IMR-90 (cell line): ENCODE results near the gene TPST1. TPM values are rescaled to one million over a fixed set of nuclear protein-coding genes. Genes with fewer than 3 reads are reported as not detected.

ENCODE experiments used
- ATAC-seq: fragments of 200-7000 bp; cut with Tn5 transposase; 2 replicates; pipeline ENCODE4 v1.9.1; 2020; ENCODE audit warnings: low read depth, mild to moderate bottlenecking, moderate library complexity
- BruUV-seq: library from RNA; stranded (reverse); fragments of 400-500 nt; replicated peaks from 2 replicates; lab custom pipeline; 2021; lab: Mats Ljungman, UMichigan
- CTCF ChIA-PET: fragments of 300-600 bp; formaldehyde crosslinking; extraction: SDS; loops from one replicate; lab custom pipeline; 2021; ENCODE audit warnings: antibody characterized with exemption; lab: Yijun Ruan, JAX
- POLR2A ChIA-PET: fragments of 300-600 bp; sonication (Branson Sonifier 250); formaldehyde crosslinking; loops from one replicate; lab custom pipeline; 2022; ENCODE audit warnings: antibody characterized with exemption; ENCODE audit not compliant: unreplicated experiment; lab: Charles Lee
- DNase-seq: peaks from one replicate; pipeline ENCODE4 v3.0.0; 2013
- H2AFZ ChIP-seq: replicated peaks from 2 replicates; pipeline ENCODE3; 2013; ENCODE audit warnings: low read length, mild to moderate bottlenecking; ENCODE audit not compliant: poor library complexity
- H2AK5ac ChIP-seq: 2 replicates; pipeline ENCODE4 v1.6.1; 2013; ENCODE audit warnings: low read depth, low read length, inconsistent platforms
- H2AK9ac ChIP-seq: replicated peaks from 2 replicates; pipeline ENCODE3; 2013; ENCODE audit warnings: mild to moderate bottlenecking, low read depth, low read length, moderate library complexity; ENCODE audit not compliant: poor library complexity
- H2BK120ac ChIP-seq: 2 replicates; pipeline ENCODE4 v1.6.1; 2013; ENCODE audit warnings: low read depth, low read length, inconsistent platforms
- H2BK15ac ChIP-seq: 3 replicates; pipeline ENCODE4 v1.6.1; 2013; ENCODE audit warnings: low read depth, low read length, inconsistent platforms
- H2BK20ac ChIP-seq: 2 replicates; pipeline ENCODE4 v1.6.1; 2013; ENCODE audit warnings: low read depth, mild to moderate bottlenecking, inconsistent platforms, low read length, moderate library complexity
- H2BK5ac ChIP-seq: 2 replicates; pipeline ENCODE4 v1.6.1; 2013; ENCODE audit warnings: mild to moderate bottlenecking, low read depth, low read length, inconsistent platforms; ENCODE audit not compliant: poor library complexity, severe bottlenecking
- H3K14ac ChIP-seq: replicated peaks from 2 replicates; pipeline ENCODE4 v1.6.1; 2013; ENCODE audit warnings: low read depth, low read length, inconsistent platforms
- H3K18ac ChIP-seq: 2 replicates; pipeline ENCODE4 v1.6.1; 2013; ENCODE audit warnings: low read depth, low read length, control low read depth
- H3K23ac ChIP-seq: 2 replicates; pipeline ENCODE4 v1.6.1; 2013; ENCODE audit warnings: low read depth, low read length, inconsistent platforms
- H3K27ac ChIP-seq: 2 replicates; pipeline ENCODE4 v1.5.1; 2013; ENCODE audit warnings: mild to moderate bottlenecking, control low read depth, low read length; ENCODE audit not compliant: insufficient read depth
- H3K27me3 ChIP-seq: 2 replicates; pipeline ENCODE4 v1.6.1; 2013; ENCODE audit warnings: low read length; ENCODE audit not compliant: control insufficient read depth, insufficient read depth
- H3K36me3 ChIP-seq: 2 replicates; pipeline ENCODE4 v1.6.1; 2013; ENCODE audit warnings: low read length, mixed read lengths; ENCODE audit not compliant: control insufficient read depth, insufficient read depth
- H3K4ac ChIP-seq: 2 replicates; pipeline ENCODE4 v1.6.1; 2013; ENCODE audit warnings: low read depth, low read length, inconsistent platforms
- H3K4me1 ChIP-seq: 2 replicates; pipeline ENCODE4 v1.6.1; 2013; ENCODE audit warnings: low read length, mixed read lengths; ENCODE audit not compliant: control insufficient read depth, insufficient read depth
- H3K4me2 ChIP-seq: 2 replicates; pipeline ENCODE4 v1.6.1; 2013; ENCODE audit warnings: low read depth, mild to moderate bottlenecking, control low read depth, low read length, moderate library complexity
- H3K4me3 ChIP-seq: 2 replicates; pipeline ENCODE4 v1.5.1; 2013; ENCODE audit warnings: low read depth, mild to moderate bottlenecking, control low read depth, low read length, moderate library complexity; ENCODE audit not compliant: insufficient read depth
- H3K56ac ChIP-seq: 2 replicates; pipeline ENCODE4 v1.6.1; 2013; ENCODE audit warnings: low read length, inconsistent platforms; ENCODE audit not compliant: insufficient read depth; ENCODE audit errors: extremely low read depth
- H3K79me1 ChIP-seq, 2 experiments: 2 replicates each; pipeline ENCODE4 v1.6.1; 2013; ENCODE audit warnings: low read length in 2 of 2, inconsistent platforms in 1 of 2, low read depth in 1 of 2
- H3K9ac ChIP-seq: 2 replicates; pipeline ENCODE4 v1.6.1; 2013; ENCODE audit warnings: low read depth, low read length, control low read depth
- H3K9me1 ChIP-seq: 2 replicates; pipeline ENCODE4 v1.6.1; 2013; ENCODE audit warnings: low read length, inconsistent platforms; ENCODE audit not compliant: insufficient read depth
- H3K9me3 ChIP-seq: 2 replicates; pipeline ENCODE4 v1.6.1; 2013; ENCODE audit warnings: low read length; ENCODE audit not compliant: control insufficient read depth, insufficient read depth
- H4K20me1 ChIP-seq: 2 replicates; pipeline ENCODE4 v1.6.1; 2013; ENCODE audit warnings: low read length, inconsistent platforms; ENCODE audit not compliant: insufficient read depth
- H4K5ac ChIP-seq: 2 replicates; pipeline ENCODE4 v1.6.1; 2013; ENCODE audit warnings: mild to moderate bottlenecking, low read depth, low read length, control low read depth
- H4K8ac ChIP-seq, 2 experiments: 2 replicates each; pipeline ENCODE4 v1.6.1; 2013; ENCODE audit warnings: low read depth in 2 of 2, low read length in 2 of 2, control low read depth in 1 of 2, inconsistent platforms in 1 of 2
- H4K91ac ChIP-seq: 2 replicates; pipeline ENCODE4 v1.6.1; 2013; ENCODE audit warnings: low read depth, low read length, inconsistent platforms; ENCODE audit not compliant: insufficient read depth
- CEBPB ChIP-seq: IDR thresholded peaks from 2 replicates; pipeline ENCODE4 v1.6.1; 2012; ENCODE audit warnings: low read depth, low read length, improper control_type of control experiment
- MAFK ChIP-seq: IDR thresholded peaks from 2 replicates; pipeline ENCODE4 v1.6.1; 2012; ENCODE audit warnings: low read depth, low read length, improper control_type of control experiment
- USF2 ChIP-seq: fragments of 150-350 bp; IDR thresholded peaks from 2 replicates; pipeline ENCODE4 v1.6.1; 2017; ENCODE audit warnings: mild to moderate bottlenecking, antibody characterized with exemption, low read length, low read depth
- WGBS, 2 experiments: methylation state at CpG; one replicate each; pipeline versions ENCODE4 v1.1.5 to v1.1.7; 2013; ENCODE audit warnings: missing lambda C conversion rate in 2 of 2; ENCODE audit not compliant: insufficient read length in 1 of 2; ENCODE audit errors: extremely low coverage in 2 of 2; 5-methylcytosine and 5-hydroxymethylcytosine counted together
- dilution Hi-C: fragments of 300-500 bp; cut with HindIII; formaldehyde crosslinking; loops from one replicate; pipeline ENCODE4 v1.14.3; 2018; ENCODE audit warnings: low sequenced_read_pairs; ENCODE audit not compliant: unreplicated experiment
- in situ Hi-C: fragments of 300-500 bp; cut with MboI; formaldehyde crosslinking; loops from 3 replicates; pipeline ENCODE4 v1.14.3; 2019; ENCODE audit warnings: low sequenced_read_pairs, inconsistent platforms, mixed read lengths
- intact Hi-C: fragments of 100-400 bp; cut with micrococcal nuclease; formaldehyde crosslinking; loops from 2 replicates; pipeline ENCODE4 v1.10.0; 2022
- polyA plus RNA-seq, 3 experiments: library from polyadenylated mRNA; depleted of rRNA; stranded (reverse); fragments of >200 nt; gene quantifications; 2 replicates each; pipeline ENCODE4 v1.2.3, GENCODE V29; 2012; ENCODE audit warnings: low replicate concordance in 1 of 3
- total RNA-seq: library from RNA; depleted of rRNA; stranded (reverse); fragments of >200 nt; gene quantifications from 2 replicates; pipeline ENCODE4 v1.2.3, GENCODE V29; 2012

The TPST1 gene
- total and polyA plus RNA-seq, 2 of the 4 experiments (the other 2 are of a cell fraction): 37.7 to 58.6 TPM

DNA sequence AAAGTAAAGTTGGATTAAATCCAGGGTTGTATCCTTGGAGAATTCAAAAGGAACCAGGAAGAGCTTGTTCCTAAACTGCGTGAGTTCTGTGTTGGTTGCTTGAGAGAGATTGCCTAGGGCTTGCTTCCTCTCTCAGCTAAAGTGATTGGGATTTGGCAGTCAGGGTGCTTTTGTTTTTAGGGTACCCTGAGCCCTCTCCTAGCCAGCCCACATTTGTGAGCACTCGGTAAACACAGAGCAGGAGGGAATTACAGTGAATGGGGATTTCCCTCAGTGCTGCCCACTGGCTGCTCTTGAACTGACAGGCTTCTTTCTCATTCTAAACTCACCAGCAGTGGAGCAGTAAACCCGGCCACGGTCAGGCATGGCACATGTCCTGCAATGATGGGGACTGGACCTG lies 146.9 kb downstream of the TPST1 start:
- intact Hi-C loops: no loop called here
- no peak overlapping the region for H3K14ac ChIP-seq
- WGBS, 2 experiments: no CpG with 5 or more reads among the region's 4 CpGs

More for the DNA sequence above, 146.9 kb downstream of the TPST1 start:
- BruUV-seq: no TSS peak
- DNase-seq (no peak), ATAC-seq (peak; percentile 42; the same call in 1 of the 2 replicates)
- H3K27ac ChIP-seq: 0 out of 2 replicates have a peak overlapping the region, but pooled peaks have one; percentile 40
- peaks cover 1 to 31% of the 10 kb centered on the region in 2 experiments; a peak in 1 of 4 replicates for H3K79me1 ChIP-seq
- CTCF ChIA-PET: interaction anchor here (1.1 kb wide), 1 partner anchor 90 kb away, joined by 4 read pairs; no protein-coding TSS in a partner anchor
- dilution Hi-C loops (no loop called here), in situ Hi-C loops (no loop called here)
- no peak overlapping the region for H3K18ac ChIP-seq
- peaks cover 9% of the 10 kb centered on the region; the same call in 1 of the 2 replicates for H3K36me3 ChIP-seq
- peaks cover 3% of the 10 kb centered on the region; the same call in 1 of the 2 replicates for H4K20me1 ChIP-seq
- H2AK9ac ChIP-seq: no peak overlapping the region
- no peaks in the 10 kb centered on the region for H3K27me3 ChIP-seq
- no peak overlapping the region for H2BK5ac ChIP-seq
- no peak overlapping the region for H4K91ac ChIP-seq
- TF ChIP-seq USF2: no peak
- TF ChIP-seq CEBPB: no peak
- no peak for TF ChIP-seq MAFK
- H3K9me3 ChIP-seq: peaks cover 2% of the 10 kb centered on the region
- H3K4me1 ChIP-seq: peaks cover 9% of the 10 kb centered on the region
- H2BK15ac ChIP-seq: peak overlapping the region; percentile 53; the same call in 1 of the 3 replicates
- peak overlapping the region; percentile 18; the same call in 1 of the 2 replicates for H4K5ac ChIP-seq
- H2BK120ac ChIP-seq: no peak overlapping the region
- H3K4me3 ChIP-seq: no peak overlapping the region
- H3K9ac ChIP-seq: no peak overlapping the region
- H3K56ac ChIP-seq: no peak overlapping the region
- POLR2A ChIA-PET: no interaction called here
- H3K23ac ChIP-seq: no peak overlapping the region
- no peak overlapping the region for H3K4ac ChIP-seq
- no peak overlapping the region for H2BK20ac ChIP-seq
- no peak overlapping the region for H2AFZ ChIP-seq
- H3K4me2 ChIP-seq: peak overlapping the region; percentile 33; the same call in 1 of the 2 replicates
- H3K9me1 ChIP-seq: peaks cover 3% of the 10 kb centered on the region
- H4K8ac ChIP-seq: peak overlapping the region in 1 of 2 experiments; percentile 16; a peak in 1 of 4 replicates
- 0 out of 2 replicates have a peak overlapping the region, but pooled peaks have one; percentile 15 for H2AK5ac ChIP-seq
